Coronary artery (tissue), 2 donors: ENCODE measurements around the gene SPINT2.

ENCODE experiments used
- DNase-seq: peaks from one replicate; pipeline ENCODE4 v3.0.0-alpha.2; 2017; ENCODE audit warnings: low spot score
- H3K27ac ChIP-seq, 2 donors: fragments of 200-600 bp; sonication (generic); one replicate each; pipeline ENCODE4 v1.5.1; 2016 to 2019
- H3K4me3 ChIP-seq: fragments of 200-600 bp; sonication (generic); 2 replicates; pipeline ENCODE4 v1.5.1; 2016; ENCODE audit warnings: mild to moderate bottlenecking, moderate library complexity
- TF ChIP-seq, protein P1 (sequence below): fragments of 200-600 bp; sonication (generic); IDR thresholded peaks from one replicate; pipeline ENCODE4 v1.5.1; 2019; ENCODE audit warnings: antibody characterized with exemption

The SPINT2 gene

DNA sequence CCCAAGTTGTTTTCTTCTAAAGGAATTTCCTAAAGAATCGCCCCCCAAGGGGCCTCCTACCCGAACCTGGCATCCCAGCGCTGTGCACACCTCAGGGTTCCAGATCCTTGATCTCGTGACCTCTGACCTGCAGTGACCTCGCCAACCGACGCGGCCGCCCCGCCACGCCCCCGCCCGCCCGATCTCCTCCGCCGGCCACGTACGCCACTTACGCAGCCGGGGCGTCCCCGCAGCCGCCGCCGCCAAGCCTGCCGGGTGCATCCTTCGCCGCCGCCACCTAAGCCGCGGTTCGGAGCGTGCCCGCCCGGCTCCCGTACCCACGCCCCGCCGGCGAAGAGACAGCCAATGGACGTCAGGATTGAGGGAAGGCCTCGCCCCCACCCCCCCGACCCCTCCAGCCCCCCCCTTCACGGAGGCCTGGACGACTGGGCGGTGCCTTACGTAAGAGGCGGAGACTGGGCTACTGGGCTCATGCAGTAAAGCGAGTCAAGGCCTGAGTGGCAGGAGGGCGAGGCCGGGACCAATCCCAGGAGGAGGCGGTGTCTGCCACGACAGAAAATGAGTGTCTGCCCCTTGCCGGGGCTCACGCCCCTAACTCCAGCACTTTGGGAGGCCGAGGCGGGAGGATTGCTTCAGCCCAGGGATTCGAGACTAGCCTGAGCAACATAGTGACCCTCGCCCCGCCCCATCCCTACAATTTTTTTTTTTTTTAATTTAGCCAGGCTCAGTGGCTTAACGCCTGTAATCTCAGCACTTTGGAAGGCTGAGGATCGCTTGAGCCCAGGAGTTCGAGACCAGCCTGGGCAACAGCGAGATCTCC, 51.5 kb downstream of the SPINT2 start, which contains the start of gene YIF1B:
TSS of gene YIF1B (minus strand) at position 291 of the 820 bp plus-strand sequence. CDS start at position 261, 30 bp downstream.
- peak; percentile 100 for DNase-seq
- TF ChIP-seq, protein P1, sequence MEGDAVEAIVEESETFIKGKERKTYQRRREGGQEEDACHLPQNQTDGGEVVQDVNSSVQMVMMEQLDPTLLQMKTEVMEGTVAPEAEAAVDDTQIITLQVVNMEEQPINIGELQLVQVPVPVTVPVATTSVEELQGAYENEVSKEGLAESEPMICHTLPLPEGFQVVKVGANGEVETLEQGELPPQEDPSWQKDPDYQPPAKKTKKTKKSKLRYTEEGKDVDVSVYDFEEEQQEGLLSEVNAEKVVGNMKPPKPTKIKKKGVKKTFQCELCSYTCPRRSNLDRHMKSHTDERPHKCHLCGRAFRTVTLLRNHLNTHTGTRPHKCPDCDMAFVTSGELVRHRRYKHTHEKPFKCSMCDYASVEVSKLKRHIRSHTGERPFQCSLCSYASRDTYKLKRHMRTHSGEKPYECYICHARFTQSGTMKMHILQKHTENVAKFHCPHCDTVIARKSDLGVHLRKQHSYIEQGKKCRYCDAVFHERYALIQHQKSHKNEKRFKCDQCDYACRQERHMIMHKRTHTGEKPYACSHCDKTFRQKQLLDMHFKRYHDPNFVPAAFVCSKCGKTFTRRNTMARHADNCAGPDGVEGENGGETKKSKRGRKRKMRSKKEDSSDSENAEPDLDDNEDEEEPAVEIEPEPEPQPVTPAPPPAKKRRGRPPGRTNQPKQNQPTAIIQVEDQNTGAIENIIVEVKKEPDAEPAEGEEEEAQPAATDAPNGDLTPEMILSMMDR, result no peak
- Histone ChIP-seq H3K4me3 (peak within 1 kb of the TSS; percentile 76), H3K27ac (peak within 1 kb of the TSS; percentile 71 to 90)

DNA sequence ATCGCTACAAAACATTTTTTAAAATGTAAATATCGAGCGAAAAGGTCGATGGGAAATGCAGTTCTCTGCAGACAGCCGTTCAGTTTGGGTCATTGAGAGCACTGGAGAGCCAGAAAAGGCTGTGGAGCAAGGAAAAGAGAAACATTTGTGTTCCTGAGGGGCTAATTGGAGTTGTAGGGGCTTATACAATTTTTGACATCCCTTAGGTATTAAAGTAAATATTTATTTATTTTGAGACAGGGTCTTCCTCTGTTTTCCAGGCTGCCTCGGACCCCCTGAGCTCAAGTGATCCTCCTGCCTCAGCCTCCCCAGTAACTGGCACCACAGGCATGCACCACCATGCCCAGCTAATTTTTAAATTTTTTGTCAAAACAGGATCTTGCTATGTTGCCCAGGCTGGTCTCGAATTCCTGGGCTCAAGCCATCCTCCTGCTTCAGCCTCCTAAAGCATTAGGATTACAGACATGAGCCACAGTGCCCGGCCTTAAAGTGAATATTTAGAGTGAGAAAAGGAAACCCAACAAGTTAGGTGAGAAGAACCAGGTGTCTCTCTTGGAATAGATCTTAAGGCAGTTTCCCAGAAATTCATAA, 52.2 kb downstream of the SPINT2 start:
- no peak for DNase-seq
- Histone ChIP-seq H3K4me3 (peak overlapping the region; percentile 76), H3K27ac (peak overlapping the region; percentile 14 to 90)
- TF ChIP-seq, protein P1, result no peak

DNA sequence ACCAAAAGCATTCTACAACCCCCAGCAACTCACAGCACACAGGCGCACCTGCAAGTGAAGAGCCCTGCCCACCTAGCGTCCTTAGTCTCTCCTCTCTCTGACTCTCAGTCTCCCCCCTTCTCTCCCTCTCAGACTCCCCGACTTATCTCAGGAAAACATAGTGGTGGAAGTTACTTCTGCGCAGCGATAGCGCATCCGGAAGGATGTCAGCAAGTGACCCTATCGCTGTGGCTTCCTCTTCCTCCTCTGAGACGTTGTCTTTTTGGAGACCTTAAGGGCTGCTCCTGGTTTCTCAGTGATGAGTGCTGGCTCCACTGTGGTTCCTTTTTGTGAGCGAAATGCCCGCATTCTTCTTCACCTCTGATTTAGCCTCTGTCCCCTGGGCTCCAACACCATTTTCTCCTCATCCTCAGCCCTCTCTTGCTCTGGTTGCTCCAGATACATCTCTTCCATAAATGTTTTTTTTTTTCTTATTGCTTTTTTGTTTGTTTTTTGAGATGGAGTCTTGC, 52.8 kb downstream of the SPINT2 start:
- DNase-seq, result no peak
- Histone ChIP-seq H3K4me3 (no peak overlapping the region), H3K27ac (peak overlapping the region in 1 of 2 donors; percentile 90)
- TF ChIP-seq, protein P1, result no peak

DNA sequence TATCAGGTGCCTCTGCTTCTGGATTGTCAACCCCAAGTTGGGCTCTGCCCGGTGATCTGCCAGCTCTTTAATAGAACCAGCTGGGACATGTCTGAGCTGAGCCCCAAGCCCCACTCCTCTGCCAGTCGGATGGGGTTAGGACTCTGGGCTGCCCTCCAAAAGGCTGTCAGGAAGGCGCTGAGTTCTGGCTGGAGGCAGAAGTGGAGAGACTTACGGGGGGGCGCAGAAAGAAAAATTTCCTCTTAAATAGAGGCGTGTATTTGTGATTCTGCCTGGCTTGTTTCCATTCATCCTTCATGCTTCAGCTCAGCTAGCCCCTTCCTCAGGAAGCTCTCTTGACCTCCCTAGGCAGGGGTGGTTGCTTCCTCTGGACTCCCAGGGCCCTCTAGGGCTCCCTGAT, 54.3 kb downstream of the SPINT2 start:
- Histone ChIP-seq H3K27ac (peak overlapping the region; percentile 84 to 93), H3K4me3 (peak overlapping the region; percentile 81)
- peak; percentile 82 for DNase-seq
- TF ChIP-seq, protein P1, result no peak

DNA sequence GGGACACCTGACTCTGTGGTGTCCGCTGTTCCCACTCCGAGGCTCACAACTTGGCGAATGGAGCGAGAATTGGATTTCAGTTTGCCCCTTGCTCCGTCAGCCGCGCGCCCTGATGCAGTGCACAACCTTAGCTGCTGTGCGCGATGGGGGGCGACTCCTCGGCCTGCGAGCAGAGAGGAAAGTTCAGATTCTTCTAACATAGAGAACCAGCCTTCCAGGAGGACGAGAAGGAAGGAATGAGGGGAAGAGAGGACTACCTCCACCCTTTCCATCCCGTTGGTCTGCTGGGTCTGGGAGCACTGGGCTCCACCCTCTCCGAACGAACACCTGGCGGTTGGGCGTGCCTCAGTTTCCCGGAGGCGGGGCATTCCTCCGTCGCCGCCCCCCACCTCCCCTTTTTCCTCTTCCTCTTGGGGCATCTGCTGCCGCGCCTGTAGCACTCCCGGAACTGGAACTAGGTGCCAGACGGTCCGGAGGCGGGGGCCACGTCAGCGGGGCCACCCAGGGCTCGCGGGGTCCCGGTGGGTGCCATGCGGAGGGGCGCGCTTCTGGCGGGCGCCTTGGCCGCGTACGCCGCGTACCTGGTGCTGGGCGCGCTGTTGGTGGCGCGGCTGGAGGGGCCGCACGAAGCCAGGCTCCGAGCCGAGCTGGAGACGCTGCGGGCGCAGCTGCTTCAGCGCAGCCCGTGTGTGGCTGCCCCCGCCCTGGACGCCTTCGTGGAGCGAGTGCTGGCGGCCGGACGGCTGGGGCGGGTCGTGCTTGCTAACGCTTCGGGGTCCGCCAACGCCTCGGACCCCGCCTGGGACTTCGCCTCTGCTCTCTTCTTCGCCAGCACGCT, 55.3 kb downstream of the SPINT2 start, which contains the start of gene KCNK6:
TSS of gene KCNK6 (plus strand) at position 425 of the 838 bp plus-strand sequence. CDS start at position 531, 106 bp downstream.
- Histone ChIP-seq H3K27ac (peak within 1 kb of the TSS; percentile 84 to 93), H3K4me3 (peak within 1 kb of the TSS; percentile 81)
- TF ChIP-seq, protein P1, result no peak
- DNase-seq, result no peak

DNA sequence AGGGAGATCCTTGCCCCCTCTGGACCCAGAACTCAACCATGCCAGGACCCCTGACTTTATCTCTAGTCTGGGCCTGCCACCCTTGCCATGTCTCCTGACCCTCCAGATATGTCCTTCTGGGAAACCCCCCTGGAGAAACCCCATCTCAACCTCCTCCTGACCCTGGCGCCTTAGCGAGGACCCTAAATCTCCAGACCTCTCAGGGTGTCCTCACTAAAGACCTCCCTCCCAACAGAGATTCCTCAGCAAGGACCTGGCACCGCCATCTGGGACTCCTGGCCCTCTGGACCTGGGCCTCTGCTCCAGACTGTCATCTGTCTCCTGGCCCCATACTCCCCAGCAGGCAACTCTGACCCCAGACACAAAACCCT, 56.6 kb downstream of the SPINT2 start:
- TF ChIP-seq, protein P1, result no peak
- H3K27ac ChIP-seq, result peak overlapping the region; percentile 84 to 93
- H3K4me3 ChIP-seq, result peak overlapping the region; percentile 81
- no peak for DNase-seq
